LNCaP clone FGC (cell line): ENCODE data around the gene MMP27.
"Not testable (repeated sequence)": the region's sequence is repeated elsewhere in the genome, so short reads cannot be mapped to it uniquely, and the experiment has no call there.

Experiments
- DNase-seq: peaks from one replicate; pipeline ENCODE4 v3.0.0-alpha.2; 2011; ENCODE audit warnings: low read depth
- H3K4me3 ChIP-seq: 2 replicates; pipeline ENCODE4 v1.5.1; 2011; ENCODE audit warnings: mild to moderate bottlenecking, low read depth, low read length, control low read depth
- CTCF ChIP-seq: IDR thresholded peaks from 2 replicates; pipeline ENCODE4 v1.5.1; 2012; ENCODE audit warnings: mild to moderate bottlenecking; ENCODE audit not compliant: control insufficient read depth, insufficient read depth; ENCODE audit errors: extremely low read depth

The MMP27 gene

GRCh38 chr11:102733232-102733875 lies 27.8 kb upstream of the MMP27 start:
- no peak overlapping the region for H3K4me3 ChIP-seq
- peak; percentile 92 for TF ChIP-seq CTCF
- peak; percentile 45 for DNase-seq

- DNase-seq, H3K4me3 ChIP-seq: not testable (repeated sequence)
These were observed 25.4 kb upstream of the MMP27 start for GRCh38 chr11:102730944-102731343.

GRCh38 chr11:102729849-102730815 lies 24.6 kb upstream of the MMP27 start:
- TF ChIP-seq CTCF: no peak
- H3K4me3 ChIP-seq: no peak overlapping the region
- no peak for DNase-seq

- no peak for TF ChIP-seq CTCF
- no peak overlapping the region for H3K4me3 ChIP-seq
- no peak for DNase-seq
These were observed 22.3 kb upstream of the MMP27 start for GRCh38 chr11:102727890-102728289.

- DNase-seq: no peak
- H3K4me3 ChIP-seq: no peak within 1 kb of the TSS
- TF ChIP-seq CTCF: no peak
These were observed 19.4 kb upstream of the MMP27 start, which contains the start of gene MMP8 for GRCh38 chr11:102724904-102725500. MMP8 (minus strand) TSS chr11:102724954; CDS start chr11:102724855, 99 bp downstream.

- no peak for TF ChIP-seq CTCF
- H3K4me3 ChIP-seq: no peak overlapping the region
- no peak for DNase-seq
These were observed 17.3 kb upstream of the MMP27 start for GRCh38 chr11:102722821-102723220.
